ENCODE results near the gene SMURF2.

- TF ChIP-seq ZNF384 (IDR thresholded peaks at IDR 0.05; ENCODE audit: low read depth, low read length) (no peak), JUND (IDR thresholded peaks at IDR 0.05; ENCODE audit: borderline replicate concordance, low read depth, low read length) (no peak), JUND (tag; IDR thresholded peaks at IDR 0.05; ENCODE audit: borderline replicate concordance, low read depth, low read length) (no peak), HNRNPUL1 (IDR thresholded peaks at IDR 0.05; ENCODE audit: low read length) (no peak), TBP (optimal IDR thresholded peaks at IDR 0.05; ENCODE audit: low read depth, low read length) (no peak), CTCF (IDR thresholded peaks at IDR 0.05 in 2 of 3, conservative IDR thresholded peaks at IDR 0.05 in 1 of 3; ENCODE audit: insufficient read depth in 2 of 3, low read depth in 1 of 3, low read length in 3 of 3) (no peak)
Measured at GRCh38 chr17:64500487-64500859, 161.6 kb downstream of the SMURF2 start.

Data from K562 (cell line).